HepG2 (cell line): ENCODE data around the gene CIB1. TPM values are rescaled to one million over a fixed set of nuclear protein-coding genes. Genes with fewer than 3 reads are reported as not detected.

Source experiments
- ELF4 ChIP-seq: sonication (generic); formaldehyde crosslinking; IDR thresholded peaks from 2 replicates; pipeline ENCODE4 v1.5.0; 2020; ENCODE audit warnings: missing genetic modification reagents, mild to moderate bottlenecking, moderate library complexity, borderline replicate concordance
- HNRNPH1 ChIP-seq: fragments of 200-400 bp; formaldehyde crosslinking; optimal IDR thresholded peaks from 2 replicates; pipeline ENCODE3; 2017; ENCODE audit warnings: mild to moderate bottlenecking, low read depth, low read length
- YY1 ChIP-seq: IDR thresholded peaks from 2 replicates; pipeline ENCODE4 v1.6.1; 2011; ENCODE audit warnings: low read length, low read depth, moderate library complexity, mild to moderate bottlenecking; ENCODE audit not compliant: insufficient read depth, insufficient replicate concordance
- ZFP36L1 ChIP-seq: sonication (generic); formaldehyde crosslinking; IDR thresholded peaks from 2 replicates; pipeline ENCODE4 v1.8.0; 2022; ENCODE audit warnings: mild to moderate bottlenecking, missing genetic modification reagents, moderate library complexity
- ZFP36L2 ChIP-seq: sonication (generic); formaldehyde crosslinking; IDR thresholded peaks from 2 replicates; pipeline ENCODE4 v1.4.0; 2020; ENCODE audit warnings: missing genetic modification reagents
- ZNF251 ChIP-seq: sonication (generic); formaldehyde crosslinking; IDR thresholded peaks from 2 replicates; pipeline ENCODE4 v1.9.0; 2021; ENCODE audit warnings: mild to moderate bottlenecking, missing genetic modification reagents
- ZNF607 ChIP-seq: sonication (generic); formaldehyde crosslinking; IDR thresholded peaks from 2 replicates; pipeline ENCODE4 v1.5.1; 2020; ENCODE audit warnings: missing genetic modification reagents, mild to moderate bottlenecking, borderline replicate concordance
- ZNF788 ChIP-seq: sonication (generic); formaldehyde crosslinking; IDR thresholded peaks from 2 replicates; pipeline ENCODE4 v1.5.0; 2020; ENCODE audit warnings: mild to moderate bottlenecking, missing genetic modification reagents, borderline replicate concordance
- polyA plus RNA-seq, 8 experiments: library from polyadenylated mRNA; depleted of rRNA in 3 of 8; stranded (reverse) in 7 of 8; unstranded in 1 of 8; fragments of >200 nt; fragmentation: Illumina TruSeq in 4 of 8; extraction: Trizol in 4 of 8; gene quantifications; 2 replicates each; pipeline versions ENCODE4 v1.2.1 to v1.2.3, GENCODE V29; 2011 to 2016; ENCODE audit warnings: low read depth in 4 of 8, missing spikeins in 1 of 8, mixed read lengths in 1 of 8; ENCODE audit not compliant: insufficient read depth in 1 of 8
- total RNA-seq, 5 experiments: library from RNA; depleted of rRNA; stranded (reverse); fragments of >200 nt; fragmentation: Illumina TruSeq; extraction: Trizol; gene quantifications; 2 replicates each; pipeline ENCODE4 v1.2.3, GENCODE V29; 2016; ENCODE audit warnings: low read depth in 1 of 5
- TF ChIP-seq, protein P1 (sequence below): sonication (generic); formaldehyde crosslinking; IDR thresholded peaks from 2 replicates; pipeline ENCODE4 v1.4.0; 2020; ENCODE audit warnings: mild to moderate bottlenecking, missing genetic modification reagents
- TF ChIP-seq, protein P2 (sequence below): sonication (generic); formaldehyde crosslinking; IDR thresholded peaks from 2 replicates; pipeline ENCODE4 v1.4.0; 2020; ENCODE audit warnings: missing genetic modification reagents
- TF ChIP-seq, protein P3 (sequence below): sonication (generic); formaldehyde crosslinking; IDR thresholded peaks from 2 replicates; pipeline ENCODE4 v1.8.0; 2022; ENCODE audit warnings: mild to moderate bottlenecking, missing genetic modification reagents; ENCODE audit not compliant: insufficient replicate concordance

Gene CIB1
- total and polyA plus RNA-seq, 2 of the 13 experiments (the other 11 are each of a cell fraction or from before 2014, with no cell fraction given), result 38.7 to 72.7 TPM

DNA sequence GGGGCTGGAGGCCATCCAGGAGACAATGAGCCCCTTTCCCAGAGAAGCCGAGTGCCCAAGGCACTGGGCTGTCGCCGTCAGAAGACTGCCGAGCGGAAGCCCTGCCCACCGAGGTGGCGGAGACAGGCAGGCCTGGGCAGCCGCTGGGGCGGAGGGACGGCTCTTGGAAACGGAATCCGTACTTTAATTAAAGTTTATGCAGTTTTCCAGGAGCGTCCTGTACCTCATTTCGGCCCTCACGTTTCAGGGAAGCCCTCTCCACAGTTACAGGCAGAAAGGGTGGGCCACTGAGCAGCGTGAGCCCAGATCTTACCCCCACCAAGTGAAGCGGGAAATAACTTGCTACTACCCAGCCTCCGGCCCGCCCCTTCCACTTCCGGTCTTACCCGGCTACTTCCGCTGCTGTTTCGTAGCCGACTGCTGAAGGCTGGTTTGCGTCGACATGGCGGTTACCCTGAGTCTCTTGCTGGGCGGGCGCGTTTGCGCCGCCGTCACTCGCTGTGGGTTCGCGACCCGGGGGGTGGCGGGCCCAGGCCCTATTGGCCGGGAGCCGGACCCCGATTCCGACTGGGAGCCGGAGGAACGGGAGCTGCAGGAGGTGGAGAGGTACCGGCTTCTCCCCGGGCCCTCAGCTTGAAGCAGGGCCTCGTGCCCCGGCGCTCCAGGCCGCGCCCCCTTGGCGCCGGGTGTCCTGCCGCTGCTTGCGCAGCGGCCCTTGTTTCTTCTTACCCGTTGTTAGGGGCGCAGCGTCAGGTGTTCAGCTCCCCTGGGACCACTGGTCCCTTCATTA lies 31.7 kb upstream of the CIB1 start, which contains the start of gene NGRN (continued):
- TF ChIP-seq, protein P1, sequence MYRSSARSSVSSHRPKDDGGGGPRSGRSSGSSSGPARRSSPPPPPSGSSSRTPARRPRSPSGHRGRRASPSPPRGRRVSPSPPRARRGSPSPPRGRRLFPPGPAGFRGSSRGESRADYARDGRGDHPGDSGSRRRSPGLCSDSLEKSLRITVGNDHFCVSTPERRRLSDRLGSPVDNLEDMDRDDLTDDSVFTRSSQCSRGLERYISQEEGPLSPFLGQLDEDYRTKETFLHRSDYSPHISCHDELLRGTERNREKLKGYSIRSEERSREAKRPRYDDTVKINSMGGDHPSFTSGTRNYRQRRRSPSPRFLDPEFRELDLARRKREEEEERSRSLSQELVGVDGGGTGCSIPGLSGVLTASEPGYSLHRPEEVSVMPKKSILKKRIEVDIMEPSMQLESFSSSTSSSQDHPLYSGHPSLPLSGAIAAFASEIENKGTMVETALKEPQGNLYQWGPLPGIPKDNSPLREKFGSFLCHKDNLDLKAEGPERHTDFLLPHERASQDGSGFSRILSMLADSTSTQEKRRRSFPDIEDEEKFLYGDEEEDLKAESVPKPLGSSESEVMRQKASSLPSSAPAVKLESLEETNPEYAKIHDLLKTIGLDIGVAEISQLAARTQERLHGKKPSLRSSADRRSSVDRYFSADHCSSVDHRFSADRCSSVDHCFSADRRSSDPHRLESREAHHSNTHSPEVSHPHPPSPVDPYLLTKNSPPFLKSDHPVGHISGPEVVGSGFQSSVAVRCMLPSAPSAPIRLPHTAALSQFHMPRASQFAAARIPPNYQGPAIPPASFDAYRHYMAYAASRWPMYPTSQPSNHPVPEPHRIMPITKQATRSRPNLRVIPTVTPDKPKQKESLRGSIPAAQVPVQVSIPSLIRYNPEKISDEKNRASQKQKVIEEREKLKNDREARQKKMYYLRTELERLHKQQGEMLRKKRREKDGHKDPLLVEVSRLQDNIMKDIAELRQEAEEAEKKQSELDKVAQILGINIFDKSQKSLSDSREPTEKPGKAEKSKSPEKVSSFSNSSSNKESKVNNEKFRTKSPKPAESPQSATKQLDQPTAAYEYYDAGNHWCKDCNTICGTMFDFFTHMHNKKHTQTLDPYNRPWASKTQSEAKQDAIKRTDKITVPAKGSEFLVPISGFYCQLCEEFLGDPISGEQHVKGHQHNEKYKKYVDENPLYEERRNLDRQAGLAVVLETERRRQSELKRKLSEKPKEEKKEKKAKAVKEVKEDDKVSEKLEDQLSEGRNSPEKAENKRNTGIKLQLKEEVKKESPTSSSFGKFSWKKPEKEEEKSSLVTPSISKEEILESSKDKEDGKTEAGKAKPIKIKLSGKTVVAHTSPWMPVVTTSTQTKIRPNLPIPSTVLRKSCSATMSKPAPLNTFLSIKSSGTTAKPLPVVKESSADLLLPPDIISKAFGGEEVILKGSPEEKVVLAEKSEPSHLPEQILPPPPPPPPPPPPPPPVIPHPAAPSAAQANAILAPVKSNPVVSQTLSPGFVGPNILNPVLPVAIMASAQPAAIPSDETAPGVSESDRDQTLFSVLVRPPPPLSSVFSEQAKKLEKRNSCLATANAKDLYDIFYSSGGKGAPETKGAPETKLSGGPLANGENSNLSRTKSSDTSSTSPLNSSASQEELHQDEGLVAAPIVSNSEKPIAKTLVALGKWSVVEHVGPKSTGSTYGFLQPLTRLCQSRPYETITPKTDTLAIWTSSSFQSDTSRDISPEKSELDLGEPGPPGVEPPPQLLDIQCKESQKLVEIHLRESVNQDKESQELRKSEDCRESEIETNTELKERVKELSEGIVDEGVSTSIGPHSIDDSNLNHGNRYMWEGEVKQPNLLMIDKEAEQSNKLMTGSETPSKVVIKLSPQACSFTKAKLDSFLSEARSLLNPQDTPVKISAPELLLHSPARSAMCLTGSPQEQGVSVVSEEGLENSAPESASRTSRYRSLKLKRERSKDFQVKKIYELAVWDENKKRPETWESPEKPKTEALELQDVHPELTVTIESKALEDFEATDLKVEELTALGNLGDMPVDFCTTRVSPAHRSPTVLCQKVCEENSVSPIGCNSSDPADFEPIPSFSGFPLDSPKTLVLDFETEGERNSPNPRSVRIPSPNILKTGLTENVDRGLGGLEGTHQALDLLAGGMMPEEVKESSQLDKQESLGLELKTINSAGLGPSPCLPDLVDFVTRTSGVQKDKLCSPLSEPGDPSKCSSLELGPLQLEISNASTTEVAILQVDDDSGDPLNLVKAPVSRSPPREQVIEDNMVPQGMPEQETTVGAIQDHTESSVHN (CRISPR knock-in tag), result no peak
- TF ChIP-seq ZNF607 (CRISPR knock-in tag), result peak; percentile 90
- TF ChIP-seq HNRNPH1, result peak; percentile 85
- TF ChIP-seq ZNF251 (CRISPR knock-in tag), result no peak
- TF ChIP-seq, protein P2, sequence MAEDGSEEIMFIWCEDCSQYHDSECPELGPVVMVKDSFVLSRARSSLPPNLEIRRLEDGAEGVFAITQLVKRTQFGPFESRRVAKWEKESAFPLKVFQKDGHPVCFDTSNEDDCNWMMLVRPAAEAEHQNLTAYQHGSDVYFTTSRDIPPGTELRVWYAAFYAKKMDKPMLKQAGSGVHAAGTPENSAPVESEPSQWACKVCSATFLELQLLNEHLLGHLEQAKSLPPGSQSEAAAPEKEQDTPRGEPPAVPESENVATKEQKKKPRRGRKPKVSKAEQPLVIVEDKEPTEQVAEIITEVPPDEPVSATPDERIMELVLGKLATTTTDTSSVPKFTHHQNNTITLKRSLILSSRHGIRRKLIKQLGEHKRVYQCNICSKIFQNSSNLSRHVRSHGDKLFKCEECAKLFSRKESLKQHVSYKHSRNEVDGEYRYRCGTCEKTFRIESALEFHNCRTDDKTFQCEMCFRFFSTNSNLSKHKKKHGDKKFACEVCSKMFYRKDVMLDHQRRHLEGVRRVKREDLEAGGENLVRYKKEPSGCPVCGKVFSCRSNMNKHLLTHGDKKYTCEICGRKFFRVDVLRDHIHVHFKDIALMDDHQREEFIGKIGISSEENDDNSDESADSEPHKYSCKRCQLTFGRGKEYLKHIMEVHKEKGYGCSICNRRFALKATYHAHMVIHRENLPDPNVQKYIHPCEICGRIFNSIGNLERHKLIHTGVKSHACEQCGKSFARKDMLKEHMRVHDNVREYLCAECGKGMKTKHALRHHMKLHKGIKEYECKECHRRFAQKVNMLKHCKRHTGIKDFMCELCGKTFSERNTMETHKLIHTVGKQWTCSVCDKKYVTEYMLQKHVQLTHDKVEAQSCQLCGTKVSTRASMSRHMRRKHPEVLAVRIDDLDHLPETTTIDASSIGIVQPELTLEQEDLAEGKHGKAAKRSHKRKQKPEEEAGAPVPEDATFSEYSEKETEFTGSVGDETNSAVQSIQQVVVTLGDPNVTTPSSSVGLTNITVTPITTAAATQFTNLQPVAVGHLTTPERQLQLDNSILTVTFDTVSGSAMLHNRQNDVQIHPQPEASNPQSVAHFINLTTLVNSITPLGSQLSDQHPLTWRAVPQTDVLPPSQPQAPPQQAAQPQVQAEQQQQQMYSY (CRISPR knock-in tag), result no peak; the same call in 1 of the 2 replicates
- peak; percentile 88 for TF ChIP-seq ZFP36L1 (CRISPR knock-in tag)
- peak; percentile 72 for TF ChIP-seq ELF4
- TF ChIP-seq ZFP36L2, result 0 out of 2 replicates have a peak, but pooled peaks have one; percentile 41
- TF ChIP-seq, protein P3, sequence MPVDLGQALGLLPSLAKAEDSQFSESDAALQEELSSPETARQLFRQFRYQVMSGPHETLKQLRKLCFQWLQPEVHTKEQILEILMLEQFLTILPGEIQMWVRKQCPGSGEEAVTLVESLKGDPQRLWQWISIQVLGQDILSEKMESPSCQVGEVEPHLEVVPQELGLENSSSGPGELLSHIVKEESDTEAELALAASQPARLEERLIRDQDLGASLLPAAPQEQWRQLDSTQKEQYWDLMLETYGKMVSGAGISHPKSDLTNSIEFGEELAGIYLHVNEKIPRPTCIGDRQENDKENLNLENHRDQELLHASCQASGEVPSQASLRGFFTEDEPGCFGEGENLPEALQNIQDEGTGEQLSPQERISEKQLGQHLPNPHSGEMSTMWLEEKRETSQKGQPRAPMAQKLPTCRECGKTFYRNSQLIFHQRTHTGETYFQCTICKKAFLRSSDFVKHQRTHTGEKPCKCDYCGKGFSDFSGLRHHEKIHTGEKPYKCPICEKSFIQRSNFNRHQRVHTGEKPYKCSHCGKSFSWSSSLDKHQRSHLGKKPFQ (CRISPR knock-in tag), result peak; percentile 68
- TF ChIP-seq YY1, result peak; percentile 89
- peak; percentile 63; the same call in 1 of the 2 replicates for TF ChIP-seq ZNF788 (CRISPR knock-in tag)
